Measurements from ENCODE around the gene VGLL1.

DNA sequence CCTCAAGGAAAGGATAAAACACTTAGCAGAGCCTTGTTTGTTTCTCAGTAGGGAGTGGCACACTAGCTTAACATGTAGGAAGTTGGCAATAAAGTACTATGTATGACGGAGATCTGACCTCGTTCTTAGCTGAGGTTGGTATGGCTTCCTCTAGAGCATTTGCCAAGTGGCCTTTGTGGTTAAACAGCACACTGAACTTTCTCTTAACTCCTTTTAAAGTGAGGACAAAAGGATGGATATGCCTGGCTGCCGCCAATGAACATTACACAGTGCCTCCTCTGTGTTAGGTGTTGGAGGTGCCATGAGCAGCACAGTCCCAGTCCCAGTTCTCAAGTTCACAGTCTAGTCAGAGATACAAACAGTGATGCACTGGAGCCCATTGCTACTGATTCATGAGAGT is 54.4 kb downstream of the VGLL1 start:
- TF ChIP-seq POLR2A (IDR thresholded peaks at IDR 0.05) = no peak
- TF ChIP-seq, protein P1, sequence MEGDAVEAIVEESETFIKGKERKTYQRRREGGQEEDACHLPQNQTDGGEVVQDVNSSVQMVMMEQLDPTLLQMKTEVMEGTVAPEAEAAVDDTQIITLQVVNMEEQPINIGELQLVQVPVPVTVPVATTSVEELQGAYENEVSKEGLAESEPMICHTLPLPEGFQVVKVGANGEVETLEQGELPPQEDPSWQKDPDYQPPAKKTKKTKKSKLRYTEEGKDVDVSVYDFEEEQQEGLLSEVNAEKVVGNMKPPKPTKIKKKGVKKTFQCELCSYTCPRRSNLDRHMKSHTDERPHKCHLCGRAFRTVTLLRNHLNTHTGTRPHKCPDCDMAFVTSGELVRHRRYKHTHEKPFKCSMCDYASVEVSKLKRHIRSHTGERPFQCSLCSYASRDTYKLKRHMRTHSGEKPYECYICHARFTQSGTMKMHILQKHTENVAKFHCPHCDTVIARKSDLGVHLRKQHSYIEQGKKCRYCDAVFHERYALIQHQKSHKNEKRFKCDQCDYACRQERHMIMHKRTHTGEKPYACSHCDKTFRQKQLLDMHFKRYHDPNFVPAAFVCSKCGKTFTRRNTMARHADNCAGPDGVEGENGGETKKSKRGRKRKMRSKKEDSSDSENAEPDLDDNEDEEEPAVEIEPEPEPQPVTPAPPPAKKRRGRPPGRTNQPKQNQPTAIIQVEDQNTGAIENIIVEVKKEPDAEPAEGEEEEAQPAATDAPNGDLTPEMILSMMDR (IDR thresholded peaks at IDR 0.05) = no peak
